ENCODE data around the gene OGFOD3.

The OGFOD3 gene

DNA sequence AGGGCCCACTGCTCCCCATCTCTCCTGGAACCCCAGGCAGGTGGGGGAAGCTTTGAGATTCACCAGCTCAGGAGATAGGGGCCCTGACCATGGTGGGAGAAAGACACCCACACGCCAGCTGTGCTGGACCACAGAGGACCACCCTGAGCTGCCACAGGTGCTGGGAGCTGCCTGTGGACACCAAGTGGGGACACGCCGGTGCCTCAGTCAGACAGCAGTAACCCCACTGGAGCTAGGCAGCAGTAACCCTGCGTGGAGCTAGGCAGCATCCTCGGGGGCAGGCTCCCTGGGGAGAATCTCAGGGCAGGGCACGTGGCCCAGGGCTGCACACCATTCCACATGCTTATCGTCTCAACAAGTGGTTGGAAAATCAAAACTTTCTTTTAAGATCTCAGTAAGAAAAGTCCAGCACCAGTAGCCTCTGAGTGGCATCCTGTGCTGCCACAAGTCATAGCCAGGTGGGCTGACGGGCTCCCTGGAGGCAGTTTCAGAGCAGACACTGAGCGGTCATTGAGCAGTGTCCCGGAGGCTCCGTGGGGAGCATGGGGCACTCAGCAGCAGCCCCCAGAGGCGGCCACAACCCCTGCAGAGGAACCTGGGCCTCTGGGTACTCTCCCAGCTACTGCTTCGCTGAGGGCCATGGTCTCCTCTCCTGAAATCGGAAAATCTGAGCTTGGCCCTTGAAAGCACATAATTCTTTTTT lies 8.2 kb downstream of the OGFOD3 start:
- DNase-seq (ENCODE audit: low read depth): no peak
- TF ChIP-seq CTCF (IDR thresholded peaks at IDR 0.05; ENCODE audit: low read depth, low read length): no peak
- TF ChIP-seq MAX (IDR thresholded peaks at IDR 0.05; ENCODE audit: low read depth, low read length): no peak
- no peak for TF ChIP-seq POLR2A (IDR thresholded peaks at IDR 0.05; ENCODE audit: extremely low read depth, insufficient read length)
- no peak for TF ChIP-seq MYC (IDR thresholded peaks at IDR 0.05; ENCODE audit: low read depth, low read length)
- H3K4me3 ChIP-seq (ENCODE audit: low read depth, low read length): no peak overlapping the region

- DNase-seq (ENCODE audit: low read depth): no peak
- no peak overlapping the region for H3K4me3 ChIP-seq (ENCODE audit: low read depth, low read length)
- TF ChIP-seq MYC (IDR thresholded peaks at IDR 0.05; ENCODE audit: low read depth, low read length): no peak
- no peak for TF ChIP-seq POLR2A (IDR thresholded peaks at IDR 0.05; ENCODE audit: extremely low read depth, insufficient read length)
- TF ChIP-seq MAX (IDR thresholded peaks at IDR 0.05; ENCODE audit: low read depth, low read length): no peak
- no peak for TF ChIP-seq CTCF (IDR thresholded peaks at IDR 0.05; ENCODE audit: low read depth, low read length)
Observed at GRCh38 chr17:82408938-82409318, 9.5 kb downstream of the OGFOD3 start.

GRCh38 chr17:82408288-82408937 lies 10.0 kb downstream of the OGFOD3 start:
- DNase-seq (ENCODE audit: low read depth): no peak
- H3K4me3 ChIP-seq (ENCODE audit: low read depth, low read length): no peak overlapping the region
- no peak for TF ChIP-seq MYC (IDR thresholded peaks at IDR 0.05; ENCODE audit: low read depth, low read length)
- TF ChIP-seq POLR2A (IDR thresholded peaks at IDR 0.05; ENCODE audit: extremely low read depth, insufficient read length): no peak
- TF ChIP-seq MAX (IDR thresholded peaks at IDR 0.05; ENCODE audit: low read depth, low read length): no peak
- no peak for TF ChIP-seq CTCF (IDR thresholded peaks at IDR 0.05; ENCODE audit: low read depth, low read length)

GRCh38 chr17:82407255-82407654 lies 11.1 kb downstream of the OGFOD3 start:
- DNase-seq (ENCODE audit: low read depth): peak; percentile 25
- TF ChIP-seq MAX (IDR thresholded peaks at IDR 0.05; ENCODE audit: low read depth, low read length) (no peak), CTCF (IDR thresholded peaks at IDR 0.05; ENCODE audit: low read depth, low read length) (no peak), MYC (IDR thresholded peaks at IDR 0.05; ENCODE audit: low read depth, low read length) (no peak), POLR2A (IDR thresholded peaks at IDR 0.05; ENCODE audit: extremely low read depth, insufficient read length) (no peak)
- no peak overlapping the region for H3K4me3 ChIP-seq (ENCODE audit: low read depth, low read length)

- TF ChIP-seq MYC (IDR thresholded peaks at IDR 0.05; ENCODE audit: low read depth, low read length): no peak
- TF ChIP-seq POLR2A (IDR thresholded peaks at IDR 0.05; ENCODE audit: extremely low read depth, insufficient read length): no peak
- no peak for TF ChIP-seq CTCF (IDR thresholded peaks at IDR 0.05; ENCODE audit: low read depth, low read length)
- no peak for TF ChIP-seq MAX (IDR thresholded peaks at IDR 0.05; ENCODE audit: low read depth, low read length)
- no peak for DNase-seq (ENCODE audit: low read depth)
- no peak overlapping the region for H3K4me3 ChIP-seq (ENCODE audit: low read depth, low read length)
Observed at GRCh38 chr17:82406131-82406671, 12.2 kb downstream of the OGFOD3 start.
